Coronary artery (tissue), 2 donors: ENCODE results near the gene ENPP7.

ENCODE experiments used
- DNase-seq: peaks from one replicate; pipeline ENCODE4 v3.0.0-alpha.2; 2017; ENCODE audit warnings: low spot score
- H3K27ac ChIP-seq, 2 donors: fragments of 200-600 bp; sonication (generic); one replicate each; pipeline ENCODE4 v1.5.1; 2016 to 2019
- H3K4me3 ChIP-seq: fragments of 200-600 bp; sonication (generic); 2 replicates; pipeline ENCODE4 v1.5.1; 2016; ENCODE audit warnings: mild to moderate bottlenecking, moderate library complexity
- TF ChIP-seq, protein P1 (sequence below): fragments of 200-600 bp; sonication (generic); IDR thresholded peaks from one replicate; pipeline ENCODE4 v1.5.1; 2019; ENCODE audit warnings: antibody characterized with exemption

Gene ENPP7

DNA sequence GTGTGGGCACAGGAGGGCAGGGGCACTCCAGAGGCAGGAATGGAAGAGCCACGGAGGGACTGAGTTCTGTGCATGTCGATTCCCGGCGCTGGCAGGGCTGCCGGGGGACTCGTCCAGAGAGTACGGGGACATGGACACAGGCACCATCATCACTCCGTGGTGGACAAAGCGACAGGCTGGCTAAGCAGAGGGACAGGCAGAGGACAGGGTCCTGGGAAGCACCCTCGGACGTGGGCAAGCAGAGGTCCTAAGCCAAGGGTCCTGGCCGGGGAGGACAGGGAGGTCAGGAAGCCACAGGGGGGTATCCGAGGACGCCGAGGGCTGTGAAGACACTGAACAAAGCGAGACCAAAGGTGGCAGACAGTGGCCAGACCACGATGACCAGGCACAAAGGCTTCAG is 44.3 kb upstream of the ENPP7 start:
- Histone ChIP-seq H3K4me3 (no peak overlapping the region), H3K27ac (no peak overlapping the region)
- DNase-seq, result no peak
- TF ChIP-seq, protein P1, sequence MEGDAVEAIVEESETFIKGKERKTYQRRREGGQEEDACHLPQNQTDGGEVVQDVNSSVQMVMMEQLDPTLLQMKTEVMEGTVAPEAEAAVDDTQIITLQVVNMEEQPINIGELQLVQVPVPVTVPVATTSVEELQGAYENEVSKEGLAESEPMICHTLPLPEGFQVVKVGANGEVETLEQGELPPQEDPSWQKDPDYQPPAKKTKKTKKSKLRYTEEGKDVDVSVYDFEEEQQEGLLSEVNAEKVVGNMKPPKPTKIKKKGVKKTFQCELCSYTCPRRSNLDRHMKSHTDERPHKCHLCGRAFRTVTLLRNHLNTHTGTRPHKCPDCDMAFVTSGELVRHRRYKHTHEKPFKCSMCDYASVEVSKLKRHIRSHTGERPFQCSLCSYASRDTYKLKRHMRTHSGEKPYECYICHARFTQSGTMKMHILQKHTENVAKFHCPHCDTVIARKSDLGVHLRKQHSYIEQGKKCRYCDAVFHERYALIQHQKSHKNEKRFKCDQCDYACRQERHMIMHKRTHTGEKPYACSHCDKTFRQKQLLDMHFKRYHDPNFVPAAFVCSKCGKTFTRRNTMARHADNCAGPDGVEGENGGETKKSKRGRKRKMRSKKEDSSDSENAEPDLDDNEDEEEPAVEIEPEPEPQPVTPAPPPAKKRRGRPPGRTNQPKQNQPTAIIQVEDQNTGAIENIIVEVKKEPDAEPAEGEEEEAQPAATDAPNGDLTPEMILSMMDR, result no peak

DNA sequence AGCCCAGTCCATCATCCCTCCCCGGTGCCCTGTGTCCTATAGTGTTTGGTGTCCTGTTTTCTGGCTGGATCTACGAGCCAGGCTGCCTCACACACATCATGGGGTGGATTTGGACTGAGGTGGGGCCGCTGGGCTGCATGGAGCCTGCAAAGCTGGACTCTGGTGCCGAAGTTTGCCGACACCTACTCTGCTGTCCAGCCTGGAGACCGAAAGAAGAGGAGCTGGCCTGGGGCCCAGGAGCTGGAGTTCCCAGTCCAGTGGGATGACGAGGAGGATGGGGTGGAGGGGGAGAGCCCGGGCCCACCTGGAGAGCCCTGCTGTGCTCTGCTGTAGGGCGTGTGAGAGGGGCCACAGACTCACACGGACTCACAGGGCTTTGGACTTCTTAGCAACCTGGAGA is 40.3 kb upstream of the ENPP7 start:
- no peak for DNase-seq
- Histone ChIP-seq H3K4me3 (no peak overlapping the region), H3K27ac (no peak overlapping the region)
- TF ChIP-seq, protein P1, result no peak

DNA sequence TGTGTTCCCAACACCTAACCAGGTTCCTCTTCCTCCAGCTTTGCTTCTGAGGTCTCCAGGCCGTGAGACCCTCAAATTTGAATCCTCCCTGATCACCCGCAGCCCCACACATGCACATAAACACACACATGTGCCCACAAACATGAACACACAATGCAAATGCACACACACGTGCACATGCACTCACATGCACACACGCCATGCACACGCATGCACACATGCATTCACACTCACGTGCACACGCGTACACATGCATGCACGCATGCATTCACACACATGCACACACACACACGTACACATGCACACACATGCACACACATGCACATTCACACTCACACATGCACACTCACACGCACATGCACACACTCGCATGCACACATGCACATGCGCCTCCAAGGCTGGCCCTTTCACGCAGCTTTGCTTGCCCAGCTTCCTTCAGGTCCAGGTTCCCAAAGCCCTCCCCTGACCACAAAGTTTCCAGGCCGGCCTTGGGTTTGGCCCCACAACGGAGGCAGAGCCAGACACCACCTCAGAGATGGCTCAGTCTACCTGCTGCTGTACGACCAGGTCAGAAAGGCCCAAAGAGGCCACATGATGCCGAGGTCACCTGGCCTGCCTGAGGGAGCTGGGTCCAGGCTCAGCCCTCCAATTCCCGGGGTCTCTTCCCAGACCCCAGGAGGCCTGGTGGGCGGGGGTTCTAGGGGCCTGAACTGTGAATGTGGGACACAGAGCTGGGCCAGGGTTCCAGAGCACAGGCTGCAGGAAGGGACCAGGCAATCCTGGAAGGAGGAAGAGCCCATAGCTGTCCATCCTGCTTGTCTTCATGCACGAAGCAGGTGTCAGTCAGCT is 39.5 kb upstream of the ENPP7 start:
- DNase-seq, result no peak
- H3K27ac ChIP-seq, result no peak overlapping the region
- H3K4me3 ChIP-seq, result no peak overlapping the region
- TF ChIP-seq, protein P1, result no peak

DNA sequence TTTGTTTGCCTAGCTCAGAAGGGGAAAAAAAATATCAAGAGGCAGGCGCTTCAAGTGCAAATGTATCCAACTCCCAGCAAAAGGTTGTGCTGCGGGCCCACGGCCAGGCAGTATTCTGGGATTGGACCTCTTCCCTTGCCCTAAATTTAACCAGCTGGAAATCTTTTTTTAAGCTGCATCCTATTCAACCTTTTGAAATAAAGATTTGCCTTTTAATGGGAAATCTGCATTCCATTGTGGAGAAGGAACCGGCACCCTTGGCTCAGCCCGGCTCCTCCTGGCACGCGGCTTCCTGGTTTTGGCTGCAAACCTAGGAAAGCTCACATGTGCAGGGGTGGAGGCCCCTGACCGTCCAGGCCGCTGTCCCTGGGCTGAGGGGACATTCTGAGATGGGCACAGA is 38.8 kb upstream of the ENPP7 start:
- DNase-seq, result no peak
- TF ChIP-seq, protein P1, result no peak
- Histone ChIP-seq H3K27ac (no peak overlapping the region), H3K4me3 (no peak overlapping the region)

DNA sequence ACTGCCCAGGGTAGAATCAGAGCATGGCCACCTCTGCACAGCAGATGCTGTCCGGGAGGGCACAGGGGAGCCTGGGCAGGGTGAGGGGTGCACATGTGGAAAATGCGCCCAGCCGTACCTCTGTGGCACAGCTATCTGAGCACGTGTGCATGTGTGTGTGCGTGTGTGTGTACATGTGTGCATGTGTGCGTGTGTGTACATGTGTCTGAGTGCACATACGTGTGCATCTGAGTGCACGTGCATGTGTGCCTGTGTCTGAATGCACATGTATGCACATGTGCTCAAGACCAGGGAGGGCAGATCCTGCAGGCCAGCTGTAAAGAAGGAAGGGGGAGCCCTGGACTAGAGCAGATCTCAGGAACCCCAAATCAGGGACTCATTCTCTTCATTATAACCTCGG is 37.3 kb upstream of the ENPP7 start:
- no peak overlapping the region for H3K27ac ChIP-seq
- DNase-seq, result no peak
- TF ChIP-seq, protein P1, result no peak

DNA sequence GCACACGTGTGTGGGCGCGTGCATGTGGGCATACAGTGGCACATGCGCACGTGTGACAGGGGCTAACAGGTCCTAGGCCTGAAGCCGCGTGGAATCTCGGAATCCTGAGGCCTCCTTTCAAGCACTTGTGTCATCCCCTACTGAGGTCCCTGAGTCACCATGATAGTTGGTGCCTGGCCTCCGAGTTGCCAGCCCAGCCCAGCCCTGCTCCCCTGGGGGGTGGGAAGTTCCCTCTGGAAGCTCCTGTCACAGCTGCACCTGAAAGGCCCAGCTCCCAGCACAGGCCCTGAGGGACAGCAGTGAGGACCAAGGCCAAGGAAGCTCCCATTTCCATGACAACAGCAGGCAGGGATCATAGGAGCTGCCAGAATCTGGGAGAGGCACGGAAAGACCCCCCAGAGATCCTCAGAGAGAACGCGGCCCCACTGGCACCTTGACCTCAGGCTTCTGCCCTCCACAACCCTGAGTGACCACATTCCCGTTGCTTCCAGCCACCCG is 35.4 kb upstream of the ENPP7 start:
- TF ChIP-seq, protein P1, result no peak
- DNase-seq, result no peak
- no peak overlapping the region for H3K4me3 ChIP-seq
- no peak overlapping the region for H3K27ac ChIP-seq

More for the DNA sequence above, 37.3 kb upstream of the ENPP7 start:
- H3K4me3 ChIP-seq, result no peak overlapping the region
